ENCODE measurements around the gene SLCO3A1. TPM values are rescaled to one million over a fixed set of nuclear protein-coding genes. Genes with fewer than 3 reads are reported as not detected.

The SLCO3A1 gene
- total RNA-seq, 1 experiment from 2014 or later = 37.8 TPM

- no TSS peak for BruUV-seq (replicated peaks)
- POLR2A ChIA-PET (ENCODE audit: unreplicated experiment) = no interaction called here
- no peaks in the 10 kb centered on the region for H3K79me2 ChIP-seq (ENCODE audit: low read depth)
- no peak overlapping the region for H3K4me2 ChIP-seq
- CTCF ChIA-PET = no interaction called here
- peaks cover 4% of the 10 kb centered on the region; the same call in 1 of the 2 replicates for H3F3A ChIP-seq (ENCODE audit: insufficient read depth, low read depth)
- H3K4me1 ChIP-seq (replicated peaks; ENCODE audit: insufficient read depth) = peaks cover 16% of the 10 kb centered on the region
- DNase-seq = no peak
- H2AFZ ChIP-seq = no peak overlapping the region
- intact Hi-C loops (cut with micrococcal nuclease; ENCODE audit: unreplicated experiment) = no loop called here
- no peaks in the 10 kb centered on the region for H3K9me3 ChIP-seq (ENCODE audit: insufficient read depth, low read depth)
- H4K20me1 ChIP-seq (ENCODE audit: insufficient read depth) = no peaks in the 10 kb centered on the region
- TF ChIP-seq CTCF (conservative IDR thresholded peaks at IDR 0.05) (no peak), EZH2 (IDR thresholded peaks at IDR 0.05; ENCODE audit: low read depth) (no peak)
- H3K4me3 ChIP-seq = no peak overlapping the region
- no peaks in the 10 kb centered on the region for H3K27me3 ChIP-seq (ENCODE audit: insufficient read depth, low read depth)
- H3K36me3 ChIP-seq (ENCODE audit: low read depth) = 0 out of 2 replicates have a peak, but pooled peaks cover 5% of the 10 kb centered on the region
- H3K9me2 ChIP-seq (ENCODE audit: insufficient read depth) = no peaks in the 10 kb centered on the region
- H3K27ac ChIP-seq = no peak overlapping the region
Measured at GRCh38 chr15:92159481-92159880, 306.0 kb downstream of the SLCO3A1 start.

DNA sequence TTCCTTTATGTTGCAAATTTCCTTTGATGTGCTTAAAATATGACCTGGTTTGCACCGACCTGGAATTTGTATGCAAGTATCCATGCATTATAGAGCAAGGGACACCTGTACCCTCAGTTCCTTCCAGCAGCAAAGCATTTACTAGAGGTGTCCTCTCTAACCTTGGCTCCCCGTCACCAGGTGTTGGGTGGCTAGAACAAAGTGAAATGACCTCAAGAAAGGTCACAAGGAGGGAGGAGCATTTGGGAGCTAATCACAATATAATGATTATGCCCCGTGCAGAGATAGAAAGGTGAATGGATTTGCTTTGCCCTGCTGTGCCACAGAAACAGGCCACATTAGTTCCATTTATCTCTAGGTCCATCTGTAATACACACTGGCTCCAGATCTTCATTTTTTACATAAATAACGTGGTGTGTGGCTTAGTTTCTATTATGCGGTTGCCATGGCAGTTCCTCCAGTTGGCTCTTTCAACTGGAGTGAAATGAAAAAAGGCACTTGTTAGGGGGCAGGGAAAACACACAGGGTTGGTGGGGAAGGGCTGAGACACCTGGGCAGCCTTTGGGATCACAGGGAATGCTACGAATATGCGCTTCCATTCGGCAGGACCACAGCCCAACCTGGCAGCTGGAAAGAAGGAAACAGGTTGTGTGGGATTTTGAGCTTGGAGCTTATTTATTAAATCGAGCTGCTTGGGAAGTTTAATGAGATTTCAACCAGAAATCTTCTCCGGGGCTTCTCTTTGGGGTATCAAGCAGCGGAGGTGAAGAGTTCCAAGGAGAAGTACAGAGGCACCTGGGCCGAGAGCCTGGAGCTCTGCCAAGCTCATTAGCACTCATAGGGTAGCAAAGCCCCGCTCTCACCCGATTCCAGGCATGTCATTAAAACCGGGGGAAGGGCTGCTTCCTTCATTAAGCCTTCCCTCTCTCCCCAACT lies 306.7 kb downstream of the SLCO3A1 start:
- Histone ChIP-seq H3K27ac (no peak overlapping the region), H3K9me3 (ENCODE audit: insufficient read depth, low read depth) (no peaks in the 10 kb centered on the region), H4K20me1 (ENCODE audit: insufficient read depth) (no peaks in the 10 kb centered on the region), H3K36me3 (ENCODE audit: low read depth) (0 out of 2 replicates have a peak, but pooled peaks cover 5% of the 10 kb centered on the region), H3K9me2 (ENCODE audit: insufficient read depth) (no peaks in the 10 kb centered on the region), H3K4me1 (replicated peaks; ENCODE audit: insufficient read depth) (peaks cover 16% of the 10 kb centered on the region), H3F3A (ENCODE audit: insufficient read depth, low read depth) (peaks cover 4% of the 10 kb centered on the region; the same call in 1 of the 2 replicates), H3K4me2 (no peak overlapping the region), H3K27me3 (ENCODE audit: insufficient read depth, low read depth) (no peaks in the 10 kb centered on the region), H2AFZ (no peak overlapping the region), H3K4me3 (no peak overlapping the region), H3K79me2 (ENCODE audit: low read depth) (no peaks in the 10 kb centered on the region)
- TF ChIP-seq EZH2 (IDR thresholded peaks at IDR 0.05; ENCODE audit: low read depth) (no peak), CTCF (conservative IDR thresholded peaks at IDR 0.05) (no peak)
- ChIA-PET POLR2A (ENCODE audit: unreplicated experiment) (interaction anchor here (0.7 kb wide), 1 partner anchor 182 kb away, joined by 3 read pairs; no protein-coding TSS in a partner anchor), CTCF (no interaction called here)
- no peak for DNase-seq
- intact Hi-C loops (cut with micrococcal nuclease; ENCODE audit: unreplicated experiment) = no loop called here
- no TSS peak for BruUV-seq (replicated peaks)

DNA sequence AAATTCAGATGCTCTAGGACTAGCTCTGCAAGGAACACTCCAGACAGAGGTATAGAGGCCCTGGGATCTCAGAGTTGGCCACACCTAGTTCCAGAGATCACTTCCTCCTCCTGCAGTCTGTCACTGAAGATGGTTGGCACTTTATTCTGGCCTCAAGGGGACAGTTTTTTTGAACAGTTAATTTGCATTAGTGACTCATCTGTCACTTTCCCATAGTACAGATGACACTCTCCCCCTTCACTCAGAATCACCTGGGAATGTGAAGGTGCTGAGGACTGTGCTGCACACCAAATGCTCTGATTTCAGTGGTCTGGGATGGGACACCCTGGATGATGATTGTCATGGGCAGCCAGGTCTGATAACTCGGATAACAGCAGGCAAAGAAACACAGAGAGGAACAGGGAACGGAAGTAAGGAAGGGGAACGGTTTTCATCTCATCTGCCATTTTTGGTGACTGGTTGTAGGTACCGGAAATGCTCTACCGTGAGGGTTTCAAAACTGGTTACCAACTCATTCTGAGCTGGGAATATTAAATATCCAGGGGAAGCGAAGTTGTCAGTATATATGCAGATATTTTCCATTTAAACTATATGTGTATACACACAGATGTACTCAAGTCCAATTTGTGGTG lies 307.6 kb downstream of the SLCO3A1 start:
- TF ChIP-seq CTCF (conservative IDR thresholded peaks at IDR 0.05) (no peak), EZH2 (IDR thresholded peaks at IDR 0.05; ENCODE audit: low read depth) (no peak)
- Histone ChIP-seq H4K20me1 (ENCODE audit: insufficient read depth) (no peaks in the 10 kb centered on the region), H3F3A (ENCODE audit: insufficient read depth, low read depth) (peaks cover 4% of the 10 kb centered on the region; the same call in 1 of the 2 replicates), H3K79me2 (ENCODE audit: low read depth) (no peaks in the 10 kb centered on the region), H3K4me3 (no peak overlapping the region), H3K9me3 (ENCODE audit: insufficient read depth, low read depth) (no peaks in the 10 kb centered on the region), H3K27ac (no peak overlapping the region), H3K9me2 (ENCODE audit: insufficient read depth) (no peaks in the 10 kb centered on the region), H3K4me1 (replicated peaks; ENCODE audit: insufficient read depth) (peaks cover 16% of the 10 kb centered on the region), H3K27me3 (ENCODE audit: insufficient read depth, low read depth) (no peaks in the 10 kb centered on the region), H3K4me2 (no peak overlapping the region), H3K36me3 (ENCODE audit: low read depth) (0 out of 2 replicates have a peak, but pooled peaks cover 5% of the 10 kb centered on the region), H2AFZ (no peak overlapping the region)
- ChIA-PET CTCF (no interaction called here), POLR2A (ENCODE audit: unreplicated experiment) (interaction anchor here (0.7 kb wide), 1 partner anchor 183 kb away, joined by 3 read pairs; no protein-coding TSS in a partner anchor)
- intact Hi-C loops (cut with micrococcal nuclease; ENCODE audit: unreplicated experiment) = no loop called here
- BruUV-seq (replicated peaks) = no TSS peak
- no peak for DNase-seq

All from PC-9 (cell line).